VCaP (cell line): ENCODE results near the gene GCDH.
A peak's percentile ranks its signal among the peaks of the same experiment; 100 is the strongest.

Experiments used
- H3K27ac ChIP-seq: fragments of 450-650 bp; 2 replicates; pipeline ENCODE4 v1.5.1; 2017
- CTCF ChIP-seq: fragments of 450-650 bp; conservative IDR thresholded peaks from 2 replicates; pipeline ENCODE4 v1.5.1; 2017; ENCODE audit warnings: mild to moderate bottlenecking, moderate library complexity

GCDH gene

GRCh38 chr19:12933287-12934072 is 42.5 kb downstream of the GCDH start, which contains the start of gene FARSA:
FARSA (minus strand) TSS chr19:12933711; CDS start chr19:12933696, 15 bp downstream.
- TF ChIP-seq CTCF, result no peak

DNA sequence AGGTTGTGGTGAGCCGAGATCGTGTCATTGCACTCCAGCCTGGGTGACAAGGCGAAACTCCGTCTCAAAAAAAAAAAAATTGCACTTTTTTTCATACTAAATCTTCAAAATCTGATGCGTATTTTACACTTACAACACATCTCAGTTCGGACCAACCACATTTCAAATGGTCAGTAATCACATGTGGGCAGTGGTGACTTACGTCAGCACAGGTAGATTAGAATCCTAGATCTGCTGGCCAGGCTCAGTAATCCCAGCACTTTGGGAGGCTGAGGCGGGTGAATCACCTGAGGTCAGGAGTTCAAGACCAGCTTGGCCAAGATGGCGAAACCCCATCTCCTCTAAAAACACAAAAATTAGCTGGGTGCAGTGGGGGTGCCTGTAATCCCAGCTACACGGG is 44.1 kb downstream of the GCDH start:
- H3K27ac ChIP-seq, result no peak overlapping the region
- TF ChIP-seq CTCF, result no peak

More at GRCh38 chr19:12933287-12934072, 42.5 kb downstream of the GCDH start, which contains the start of gene FARSA:
- peak within 1 kb of the TSS; percentile 87 for H3K27ac ChIP-seq

DNA sequence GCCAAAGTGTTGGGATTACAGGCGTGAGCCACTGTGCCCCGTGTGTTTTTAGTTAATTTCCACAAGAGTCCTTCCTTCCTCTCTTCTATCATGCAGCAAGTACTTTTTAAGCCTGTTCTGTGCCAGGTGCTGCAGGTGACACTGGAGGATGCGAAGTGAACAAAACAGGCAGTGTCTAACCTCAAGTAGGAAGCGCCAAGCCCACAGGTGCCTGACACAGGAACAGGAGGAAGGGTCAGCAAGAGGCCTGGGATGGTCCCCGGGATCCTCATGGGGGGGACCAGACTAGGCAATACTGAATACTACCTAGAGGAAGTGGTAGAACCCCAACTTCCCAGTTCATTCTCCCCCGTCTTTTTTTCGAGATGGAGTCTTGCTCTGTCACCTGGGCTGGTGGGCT is 45.6 kb downstream of the GCDH start:
- H3K27ac ChIP-seq, result peak overlapping the region; percentile 96; the same call in 1 of the 2 replicates
- TF ChIP-seq CTCF, result no peak

- TF ChIP-seq CTCF, result no peak
- H3K27ac ChIP-seq, result peak overlapping the region; percentile 96
Measured at GRCh38 chr19:12937093-12937926, 46.4 kb downstream of the GCDH start.

DNA sequence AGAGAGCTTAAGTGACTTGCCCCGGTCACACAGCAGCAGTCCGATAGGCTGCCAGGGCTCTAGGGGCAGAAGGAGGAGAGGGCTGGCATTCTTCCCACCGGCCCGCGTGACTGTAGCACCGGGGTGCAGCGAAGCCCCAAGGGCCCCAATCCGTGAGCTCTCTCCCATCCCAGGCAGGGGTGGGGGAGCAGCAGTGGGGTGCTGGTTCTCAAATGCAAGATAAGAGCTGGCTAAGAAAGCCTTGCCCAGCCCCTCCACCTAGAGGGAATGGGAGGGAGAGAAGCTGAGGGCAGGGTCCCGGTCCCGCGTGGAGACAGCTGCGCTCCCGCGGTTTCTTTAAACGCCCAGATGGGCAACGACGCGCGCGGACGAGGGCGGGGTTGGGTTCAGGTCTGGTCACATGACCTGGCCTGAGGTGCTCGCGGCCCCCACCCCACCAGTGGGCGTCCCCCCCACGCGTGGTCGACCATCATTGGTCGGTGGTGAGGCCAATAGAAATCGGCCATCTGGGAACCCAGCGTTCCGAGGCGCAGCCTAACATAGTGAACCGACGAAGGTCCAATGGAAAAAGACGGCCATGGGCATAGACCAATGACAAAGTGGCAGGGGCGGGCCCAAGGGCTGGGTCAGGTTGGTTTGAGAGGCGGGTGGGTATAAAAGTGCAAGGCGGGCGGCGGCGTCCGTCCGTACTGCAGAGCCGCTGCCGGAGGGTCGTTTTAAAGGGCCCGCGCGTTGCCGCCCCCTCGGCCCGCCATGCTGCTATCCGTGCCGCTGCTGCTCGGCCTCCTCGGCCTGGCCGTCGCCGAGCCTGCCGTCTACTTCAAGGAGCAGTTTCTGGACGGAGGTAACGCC is 47.2 kb downstream of the GCDH start, which contains the start of gene CALR:
Gene CALR (plus strand): TSS at position 683 of the 852 bp plus-strand sequence. CDS start 71 bp downstream, at position 754.
- TF ChIP-seq CTCF, result no peak
- peak within 1 kb of the TSS; percentile 96 for H3K27ac ChIP-seq

- peak overlapping the region; percentile 96 for H3K27ac ChIP-seq
Measured at GRCh38 chr19:12938779-12939601, 48.0 kb downstream of the GCDH start.

More at GRCh38 chr19:12938779-12939601, 48.0 kb downstream of the GCDH start:
- TF ChIP-seq CTCF, result no peak
